Neural cell (in vitro differentiated cells): ENCODE measurements around the gene BCAR3. TPM values are rescaled to one million over a fixed set of nuclear protein-coding genes. Genes with fewer than 3 reads are reported as not detected.

Experiments
- H2AFZ ChIP-seq: fragments of 200-600, 300-800 bp; sonication (generic), shearing (Covaris generic); 2 replicates; pipeline ENCODE4 v1.6.0; 2014; ENCODE audit warnings: low read depth, mild to moderate bottlenecking, antibody characterized with exemption, low read length, moderate library complexity
- H3F3A ChIP-seq: fragments of 200-600 bp; shearing (Covaris generic); 2 replicates; pipeline ENCODE4 v1.6.1; 2016; ENCODE audit warnings: mild to moderate bottlenecking, moderate library complexity, mixed read lengths, antibody characterized with exemption, low read length; ENCODE audit not compliant: insufficient read depth, poor library complexity, severe bottlenecking
- H3K27ac ChIP-seq: fragments of 200-600, 300-800 bp; sonication (generic), shearing (Covaris generic); 2 replicates; pipeline ENCODE4 v1.5.1; 2014; ENCODE audit warnings: mild to moderate bottlenecking, low read length, moderate library complexity
- H3K27me3 ChIP-seq: fragments of 300-800, 200-600 bp; sonication (generic), shearing (Covaris generic); 2 replicates; pipeline ENCODE4 v1.6.0; 2014; ENCODE audit warnings: mild to moderate bottlenecking, low read depth, low read length, moderate library complexity; ENCODE audit not compliant: insufficient read depth
- H3K36me3 ChIP-seq: fragments of 300-800, 200-600 bp; sonication (generic), shearing (Covaris generic); 2 replicates; pipeline ENCODE4 v1.5.1; 2014; ENCODE audit warnings: mild to moderate bottlenecking, antibody characterized with exemption, low read length, moderate library complexity; ENCODE audit not compliant: insufficient read depth
- H3K4me2 ChIP-seq: fragments of 300-800, 200-600 bp; sonication (generic), shearing (Covaris generic); 2 replicates; pipeline ENCODE4 v1.6.0; 2014; ENCODE audit warnings: mild to moderate bottlenecking, low read length
- H3K4me3 ChIP-seq: fragments of 300-800, 200-600 bp; sonication (generic), shearing (Covaris generic); 2 replicates; pipeline ENCODE4 v1.5.1; 2014; ENCODE audit warnings: mild to moderate bottlenecking, low read length, moderate library complexity
- H3K79me2 ChIP-seq: fragments of 200-600 bp; shearing (Covaris generic); replicated peaks from 2 replicates; pipeline ENCODE4 v1.6.0; 2014; ENCODE audit warnings: mild to moderate bottlenecking, low read length, moderate library complexity; ENCODE audit not compliant: insufficient read depth
- H3K9ac ChIP-seq: fragments of 300-800, 200-600 bp; sonication (generic), shearing (Covaris generic); 2 replicates; pipeline ENCODE4 v1.6.1; 2016; ENCODE audit warnings: mild to moderate bottlenecking, low read length, mixed read lengths
- H3K9me2 ChIP-seq: fragments of 200-600 bp; shearing (Covaris generic); 2 replicates; pipeline ENCODE4 v1.6.1; 2016; ENCODE audit warnings: mild to moderate bottlenecking, low read length, mixed read lengths; ENCODE audit not compliant: insufficient read depth
- H3K9me3 ChIP-seq: fragments of 200-600, 300-800 bp; sonication (generic), shearing (Covaris generic); 2 replicates; pipeline ENCODE4 v1.6.1; 2016; ENCODE audit warnings: mild to moderate bottlenecking, mixed run types, low read length, moderate library complexity, mixed read lengths
- H4K20me1 ChIP-seq: fragments of 200-600 bp; shearing (Covaris generic); 2 replicates; pipeline ENCODE4 v1.6.1; 2016; ENCODE audit warnings: mild to moderate bottlenecking, mixed run types; ENCODE audit not compliant: insufficient read depth
- EP300 ChIP-seq: fragments of 450-650 bp; conservative IDR thresholded peaks from 2 replicates; pipeline ENCODE4 v1.6.1; 2014; ENCODE audit warnings: antibody characterized with exemption, mild to moderate bottlenecking, moderate library complexity; ENCODE audit not compliant: poor library complexity, severe bottlenecking
- EZH2 ChIP-seq: fragments of 200-600, 300-800 bp; shearing (Covaris generic), sonication (generic); IDR thresholded peaks from 2 replicates; pipeline ENCODE4 v1.6.1; 2014; ENCODE audit warnings: antibody characterized with exemption, low read length, borderline replicate concordance, mild to moderate bottlenecking; ENCODE audit not compliant: insufficient read depth, poor library complexity, severe bottlenecking
- MXI1 ChIP-seq: fragments of 450-650 bp; conservative IDR thresholded peaks from 2 replicates; pipeline ENCODE4 v1.6.1; 2014; ENCODE audit warnings: antibody characterized with exemption, mild to moderate bottlenecking; ENCODE audit not compliant: poor library complexity, severe bottlenecking
- POLR2AphosphoS5 ChIP-seq: IDR thresholded peaks from 2 replicates; pipeline ENCODE4 v1.6.1; 2012
- RAD21 ChIP-seq: fragments of 450-650 bp; conservative IDR thresholded peaks from 2 replicates; pipeline ENCODE4 v1.6.1; 2014; ENCODE audit warnings: antibody characterized with exemption, mild to moderate bottlenecking, moderate library complexity
- SMC3 ChIP-seq: fragments of 450-650 bp; conservative IDR thresholded peaks from 2 replicates; pipeline ENCODE4 v1.6.1; 2014; ENCODE audit warnings: antibody characterized with exemption, mild to moderate bottlenecking, moderate library complexity; ENCODE audit not compliant: poor library complexity
- TAF1 ChIP-seq: IDR thresholded peaks from 2 replicates; pipeline ENCODE4 v1.6.1; 2012; ENCODE audit warnings: low read depth
- polyA plus RNA-seq: library from polyadenylated mRNA; depleted of rRNA; stranded (reverse); fragments of >200 nt; gene quantifications from 2 replicates; pipeline ENCODE4 v1.2.3, GENCODE V29; 2014
- TF ChIP-seq, protein P1 (sequence below): IDR thresholded peaks from 2 replicates; pipeline ENCODE4 v1.6.1; 2012; ENCODE audit warnings: borderline replicate concordance
- TF ChIP-seq, protein P2 (sequence below): fragments of 450-650 bp; IDR thresholded peaks from 2 replicates; pipeline ENCODE4 v1.5.1; 2014; ENCODE audit warnings: antibody characterized with exemption, mild to moderate bottlenecking, moderate library complexity; ENCODE audit not compliant: poor library complexity, severe bottlenecking

Gene BCAR3
- polyA plus RNA-seq, 1 donor from 2014 or later: 2.5 TPM

DNA sequence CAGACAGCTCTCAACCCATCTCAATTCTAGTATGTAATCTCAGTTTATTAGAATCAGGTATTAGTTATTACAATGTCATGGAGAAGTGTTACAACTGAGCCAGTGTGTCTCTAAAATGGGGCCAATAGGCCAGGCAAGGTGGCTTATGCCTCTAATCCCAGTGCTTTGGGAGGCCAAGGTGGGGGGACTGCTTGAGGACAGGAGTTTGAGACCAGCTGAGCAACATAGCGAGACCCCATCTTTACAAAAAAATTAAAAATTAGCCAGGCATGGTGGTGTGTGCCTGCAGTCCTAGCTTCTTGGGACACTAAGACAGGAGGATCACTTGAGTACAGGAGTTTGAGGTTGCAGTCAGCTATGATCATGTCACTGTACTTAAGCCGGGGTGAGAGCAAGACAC lies 104.9 kb downstream of the BCAR3 start:
- Histone ChIP-seq H3K79me2 (no peaks in the 10 kb centered on the region), H2AFZ (no peak overlapping the region), H3K27me3 (no peaks in the 10 kb centered on the region), H3K36me3 (no peaks in the 10 kb centered on the region), H3K4me3 (no peak overlapping the region), H3K9me3 (no peaks in the 10 kb centered on the region), H3F3A (no peaks in the 10 kb centered on the region), H3K4me2 (no peak overlapping the region), H4K20me1 (no peaks in the 10 kb centered on the region), H3K9ac (no peak overlapping the region), H3K27ac (peak overlapping the region; percentile 5), H3K9me2 (no peaks in the 10 kb centered on the region)
- TF ChIP-seq EP300 (no peak), EZH2 (no peak), POLR2AphosphoS5 (no peak), TAF1 (no peak), RAD21 (no peak), SMC3 (no peak), MXI1 (no peak)
- TF ChIP-seq, protein P1, sequence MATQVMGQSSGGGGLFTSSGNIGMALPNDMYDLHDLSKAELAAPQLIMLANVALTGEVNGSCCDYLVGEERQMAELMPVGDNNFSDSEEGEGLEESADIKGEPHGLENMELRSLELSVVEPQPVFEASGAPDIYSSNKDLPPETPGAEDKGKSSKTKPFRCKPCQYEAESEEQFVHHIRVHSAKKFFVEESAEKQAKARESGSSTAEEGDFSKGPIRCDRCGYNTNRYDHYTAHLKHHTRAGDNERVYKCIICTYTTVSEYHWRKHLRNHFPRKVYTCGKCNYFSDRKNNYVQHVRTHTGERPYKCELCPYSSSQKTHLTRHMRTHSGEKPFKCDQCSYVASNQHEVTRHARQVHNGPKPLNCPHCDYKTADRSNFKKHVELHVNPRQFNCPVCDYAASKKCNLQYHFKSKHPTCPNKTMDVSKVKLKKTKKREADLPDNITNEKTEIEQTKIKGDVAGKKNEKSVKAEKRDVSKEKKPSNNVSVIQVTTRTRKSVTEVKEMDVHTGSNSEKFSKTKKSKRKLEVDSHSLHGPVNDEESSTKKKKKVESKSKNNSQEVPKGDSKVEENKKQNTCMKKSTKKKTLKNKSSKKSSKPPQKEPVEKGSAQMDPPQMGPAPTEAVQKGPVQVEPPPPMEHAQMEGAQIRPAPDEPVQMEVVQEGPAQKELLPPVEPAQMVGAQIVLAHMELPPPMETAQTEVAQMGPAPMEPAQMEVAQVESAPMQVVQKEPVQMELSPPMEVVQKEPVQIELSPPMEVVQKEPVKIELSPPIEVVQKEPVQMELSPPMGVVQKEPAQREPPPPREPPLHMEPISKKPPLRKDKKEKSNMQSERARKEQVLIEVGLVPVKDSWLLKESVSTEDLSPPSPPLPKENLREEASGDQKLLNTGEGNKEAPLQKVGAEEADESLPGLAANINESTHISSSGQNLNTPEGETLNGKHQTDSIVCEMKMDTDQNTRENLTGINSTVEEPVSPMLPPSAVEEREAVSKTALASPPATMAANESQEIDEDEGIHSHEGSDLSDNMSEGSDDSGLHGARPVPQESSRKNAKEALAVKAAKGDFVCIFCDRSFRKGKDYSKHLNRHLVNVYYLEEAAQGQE: no peak
- TF ChIP-seq, protein P2, sequence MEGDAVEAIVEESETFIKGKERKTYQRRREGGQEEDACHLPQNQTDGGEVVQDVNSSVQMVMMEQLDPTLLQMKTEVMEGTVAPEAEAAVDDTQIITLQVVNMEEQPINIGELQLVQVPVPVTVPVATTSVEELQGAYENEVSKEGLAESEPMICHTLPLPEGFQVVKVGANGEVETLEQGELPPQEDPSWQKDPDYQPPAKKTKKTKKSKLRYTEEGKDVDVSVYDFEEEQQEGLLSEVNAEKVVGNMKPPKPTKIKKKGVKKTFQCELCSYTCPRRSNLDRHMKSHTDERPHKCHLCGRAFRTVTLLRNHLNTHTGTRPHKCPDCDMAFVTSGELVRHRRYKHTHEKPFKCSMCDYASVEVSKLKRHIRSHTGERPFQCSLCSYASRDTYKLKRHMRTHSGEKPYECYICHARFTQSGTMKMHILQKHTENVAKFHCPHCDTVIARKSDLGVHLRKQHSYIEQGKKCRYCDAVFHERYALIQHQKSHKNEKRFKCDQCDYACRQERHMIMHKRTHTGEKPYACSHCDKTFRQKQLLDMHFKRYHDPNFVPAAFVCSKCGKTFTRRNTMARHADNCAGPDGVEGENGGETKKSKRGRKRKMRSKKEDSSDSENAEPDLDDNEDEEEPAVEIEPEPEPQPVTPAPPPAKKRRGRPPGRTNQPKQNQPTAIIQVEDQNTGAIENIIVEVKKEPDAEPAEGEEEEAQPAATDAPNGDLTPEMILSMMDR: no peak

DNA sequence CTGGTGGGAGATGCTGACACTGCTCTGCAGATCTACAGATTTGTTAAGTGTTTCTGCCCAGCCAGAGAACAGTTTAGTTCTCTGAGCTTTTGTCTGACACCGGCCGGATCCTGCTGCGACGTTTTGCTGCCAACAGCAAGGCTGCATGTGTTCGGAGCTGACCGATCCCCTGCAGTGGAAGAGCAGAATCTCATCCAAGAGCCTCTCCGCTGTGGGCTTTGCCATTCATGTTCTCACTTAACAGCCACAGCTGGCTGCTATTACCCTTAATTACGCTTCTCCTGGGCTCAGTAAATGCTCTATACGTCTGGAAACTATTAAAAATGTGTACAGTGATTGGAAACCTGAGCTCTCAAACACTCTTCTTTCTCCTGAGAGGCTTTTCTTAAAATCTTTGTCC lies 105.3 kb downstream of the BCAR3 start:
- Histone ChIP-seq H3K4me3 (no peak overlapping the region), H3K36me3 (no peaks in the 10 kb centered on the region), H3K27ac (peak overlapping the region; percentile 5), H3K4me2 (no peak overlapping the region), H3K9ac (no peak overlapping the region), H3F3A (no peaks in the 10 kb centered on the region), H4K20me1 (no peaks in the 10 kb centered on the region), H3K79me2 (no peaks in the 10 kb centered on the region), H3K9me3 (no peaks in the 10 kb centered on the region), H3K9me2 (no peaks in the 10 kb centered on the region), H2AFZ (no peak overlapping the region), H3K27me3 (no peaks in the 10 kb centered on the region)
- TF ChIP-seq EP300: no peak
- TF ChIP-seq SMC3: no peak
- TF ChIP-seq EZH2: no peak
- TF ChIP-seq POLR2AphosphoS5: peak; percentile 16

DNA sequence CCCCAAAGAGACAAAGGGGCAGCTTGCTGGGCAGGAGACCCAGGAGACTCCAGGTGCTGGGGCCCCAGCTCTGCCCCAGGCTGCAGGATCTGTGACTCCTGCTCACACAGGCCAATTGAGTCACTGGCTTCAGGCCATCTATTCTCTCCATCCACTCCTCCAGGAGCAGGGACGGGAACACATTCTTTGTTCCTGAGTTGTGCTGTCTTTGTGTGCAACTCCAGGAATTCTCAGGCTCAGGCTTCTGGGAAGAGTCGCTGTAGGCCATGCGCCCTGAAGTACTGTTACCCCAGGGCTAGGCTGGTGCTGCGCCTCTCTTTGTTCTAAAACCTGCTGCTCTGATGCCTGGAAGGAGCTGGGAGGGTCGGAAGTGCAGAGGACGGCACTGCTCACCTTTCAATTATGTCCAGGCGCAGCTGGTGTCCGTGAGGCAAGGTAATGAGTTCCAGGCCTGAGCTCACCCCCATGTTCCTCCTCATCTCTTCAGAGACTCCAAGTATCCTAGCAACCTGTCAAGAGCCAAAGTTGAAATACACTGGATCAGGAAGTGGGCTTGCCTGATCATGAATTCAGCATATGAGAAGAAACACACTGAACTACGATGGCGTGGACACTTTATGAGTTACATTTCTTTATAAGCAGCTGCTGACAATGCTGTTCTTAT lies 105.9 kb downstream of the BCAR3 start:
- Histone ChIP-seq H3K79me2 (no peaks in the 10 kb centered on the region), H3F3A (no peaks in the 10 kb centered on the region), H3K4me3 (peak overlapping the region; percentile 10), H4K20me1 (no peaks in the 10 kb centered on the region), H2AFZ (no peak overlapping the region), H3K4me2 (no peak overlapping the region), H3K27me3 (no peaks in the 10 kb centered on the region), H3K36me3 (no peaks in the 10 kb centered on the region), H3K9me2 (no peaks in the 10 kb centered on the region), H3K9me3 (no peaks in the 10 kb centered on the region), H3K27ac (peak overlapping the region; percentile 34), H3K9ac (no peak overlapping the region)
- TF ChIP-seq POLR2AphosphoS5 (no peak), RAD21 (no peak), EZH2 (no peak), MXI1 (no peak), EP300 (no peak), TAF1 (no peak), SMC3 (no peak)
- TF ChIP-seq, protein P2: no peak
- TF ChIP-seq, protein P1: no peak
